Cardiac muscle cell (in vitro differentiated cells and primary cell): ENCODE measurements around the gene ATP8B4. TPM values are rescaled to one million over a fixed set of nuclear protein-coding genes. Genes with fewer than 3 reads are reported as not detected.

Experiments
- DNase-seq, 2 donors: peaks; one replicate each; pipeline versions ENCODE4 v3.0.0 to v3.0.0-alpha.2; 2010 to 2017; ENCODE audit warnings: low read depth in 1 of 2, low spot score in 1 of 2
- H3K27ac ChIP-seq: fragments of 200-600 bp; sonication (generic); 2 replicates; pipeline ENCODE4 v1.5.1; 2016
- H3K27me3 ChIP-seq: fragments of 200-600 bp; sonication (generic); 2 replicates; pipeline ENCODE4 v1.6.0; 2016; ENCODE audit warnings: control low read depth
- H3K36me3 ChIP-seq: fragments of 200-600 bp; sonication (generic); 2 replicates; pipeline ENCODE4 v1.5.1; 2016; ENCODE audit warnings: control low read depth
- H3K4me1 ChIP-seq: fragments of 200-600 bp; sonication (generic); 2 replicates; pipeline ENCODE4 v1.8.1; 2017; ENCODE audit warnings: low read depth, mild to moderate bottlenecking, mixed run types
- H3K4me3 ChIP-seq: fragments of 200-600 bp; sonication (generic); 2 replicates; pipeline ENCODE4 v1.5.1; 2016; ENCODE audit warnings: mild to moderate bottlenecking
- H3K9me3 ChIP-seq: fragments of 200-600 bp; sonication (generic); 2 replicates; pipeline ENCODE4 v1.5.1; 2017; ENCODE audit warnings: low read depth, mild to moderate bottlenecking, control low read depth
- CTCF ChIP-seq: IDR thresholded peaks from 2 replicates; pipeline ENCODE4 v1.5.1; 2012; ENCODE audit warnings: low read depth, mild to moderate bottlenecking, low read length
- polyA plus RNA-seq: library from polyadenylated mRNA; unstranded; fragments of >200 nt; fragmentation: Nextera tagmentation; extraction: Ambion mirVana; gene quantifications from 2 replicates; pipeline ENCODE4 v1.2.1, GENCODE V29; 2016
- total RNA-seq: library from RNA; depleted of rRNA; stranded (reverse); fragments of >200 nt; gene quantifications from 2 replicates; pipeline ENCODE4 v1.2.3, GENCODE V29; 2016

The ATP8B4 gene
- total and polyA plus RNA-seq, 2 experiments from 2014 or later: 0.09 to 0.12 TPM

GRCh38 chr15:49908933-49909295, 210.1 kb downstream of the ATP8B4 start:
- Histone ChIP-seq H3K27ac (no peak overlapping the region), H3K36me3 (no peaks in the 10 kb centered on the region), H3K4me1 (peaks cover 7% of the 10 kb centered on the region), H3K27me3 (no peaks in the 10 kb centered on the region), H3K9me3 (no peaks in the 10 kb centered on the region), H3K4me3 (no peak overlapping the region)
- no peak for DNase-seq
- no peak for TF ChIP-seq CTCF

GRCh38 chr15:49908236-49908932, 210.6 kb downstream of the ATP8B4 start:
- Histone ChIP-seq H3K36me3 (no peaks in the 10 kb centered on the region), H3K4me3 (no peak overlapping the region), H3K9me3 (no peaks in the 10 kb centered on the region), H3K4me1 (peaks cover 7% of the 10 kb centered on the region), H3K27ac (no peak overlapping the region), H3K27me3 (no peaks in the 10 kb centered on the region)
- no peak for DNase-seq
- TF ChIP-seq CTCF: no peak

- no peaks in the 10 kb centered on the region for H3K9me3 ChIP-seq
- TF ChIP-seq CTCF: no peak
- H3K27ac ChIP-seq: no peak overlapping the region
- H3K36me3 ChIP-seq: no peaks in the 10 kb centered on the region
- no peak overlapping the region for H3K4me3 ChIP-seq
- peak in 1 of 2 donors; percentile 7 for DNase-seq
- H3K4me1 ChIP-seq: peaks cover 7% of the 10 kb centered on the region
- no peaks in the 10 kb centered on the region for H3K27me3 ChIP-seq
Measured at GRCh38 chr15:49906966-49907365, 212.1 kb downstream of the ATP8B4 start.

- Histone ChIP-seq H3K27ac (no peak overlapping the region), H3K4me1 (peaks cover 14% of the 10 kb centered on the region), H3K27me3 (no peaks in the 10 kb centered on the region), H3K4me3 (no peak overlapping the region), H3K36me3 (no peaks in the 10 kb centered on the region), H3K9me3 (no peaks in the 10 kb centered on the region)
- no peak for DNase-seq
- TF ChIP-seq CTCF: no peak
Measured at GRCh38 chr15:49905221-49905620, 213.8 kb downstream of the ATP8B4 start.

GRCh38 chr15:49904296-49904695, 214.7 kb downstream of the ATP8B4 start:
- Histone ChIP-seq H3K4me1 (peaks cover 20% of the 10 kb centered on the region), H3K4me3 (no peak overlapping the region), H3K36me3 (no peaks in the 10 kb centered on the region), H3K9me3 (no peaks in the 10 kb centered on the region), H3K27me3 (no peaks in the 10 kb centered on the region), H3K27ac (no peak overlapping the region)
- TF ChIP-seq CTCF: no peak
- no peak for DNase-seq
